ENCODE measurements around the gene NCAM1.

Gene NCAM1

GRCh38 chr11:113311536-113311935 lies 350.3 kb downstream of the NCAM1 start:
- H3K14ac ChIP-seq (ENCODE audit: low read length in 2 of 2) = no peak overlapping the region
- no peak overlapping the region for H3K4me3 ChIP-seq (ENCODE audit: insufficient read depth in 1 of 2, low read depth in 1 of 2, low read length in 2 of 2)
- H2AK5ac ChIP-seq (ENCODE audit: low read length, severe bottlenecking) = no peak overlapping the region
- H3K18ac ChIP-seq (ENCODE audit: low read depth in 1 of 2, low read length in 2 of 2) = no peak overlapping the region
- H3K79me1 ChIP-seq (replicated peaks; ENCODE audit: low read length, poor library complexity, severe bottlenecking) = peaks cover 3% of the 10 kb centered on the region
- peak overlapping the region in 1 of 2 experiments; percentile 10 for H2BK12ac ChIP-seq (ENCODE audit: low read length in 2 of 2)
- no peak overlapping the region for H2BK5ac ChIP-seq (ENCODE audit: low read depth, low read length, poor library complexity, severe bottlenecking)
- no peaks in the 10 kb centered on the region for H3K36me3 ChIP-seq (ENCODE audit: control insufficient read depth in 1 of 2, insufficient read depth in 2 of 2, low read depth in 1 of 2, low read length in 2 of 2)
- peaks cover 4 to 9% of the 10 kb centered on the region in 2 experiments for H3K27me3 ChIP-seq (ENCODE audit: control insufficient read depth in 1 of 2, insufficient read depth in 1 of 2, low read length in 2 of 2)
- no peak overlapping the region for H2AFZ ChIP-seq (ENCODE audit: low read depth, low read length)
- H2BK15ac ChIP-seq (ENCODE audit: low read depth, poor library complexity, severe bottlenecking) = no peak overlapping the region
- peak overlapping the region; percentile 36 for H3K4me2 ChIP-seq (ENCODE audit: low read length, poor library complexity, severe bottlenecking)
- peaks cover 6% of the 10 kb centered on the region for H3K4me1 ChIP-seq (ENCODE audit: control insufficient read depth, insufficient read depth, low read depth, low read length)
- H4K8ac ChIP-seq (ENCODE audit: low read length) = no peak overlapping the region
- no peak overlapping the region for H3K9ac ChIP-seq (ENCODE audit: low read length)
- no peak overlapping the region for H3K4ac ChIP-seq (ENCODE audit: low read depth in 1 of 2, low read length in 2 of 2)
- H3K9me3 ChIP-seq (ENCODE audit: control insufficient read depth, low read length) = no peaks in the 10 kb centered on the region
- no peak overlapping the region for H4K91ac ChIP-seq (ENCODE audit: low read length)
- no peak overlapping the region for H3K23ac ChIP-seq (ENCODE audit: low read length in 2 of 2)
- peak; percentile 22 for DNase-seq
- no peak overlapping the region for H2BK120ac ChIP-seq (ENCODE audit: low read depth, low read length)
- WGBS = 43% methylated on average over 1 of the region's 1 CpG
- peak overlapping the region; percentile 31 for H3K27ac ChIP-seq (ENCODE audit: low read length, poor library complexity, severe bottlenecking)

GRCh38 chr11:113313601-113314000 lies 352.4 kb downstream of the NCAM1 start:
- 85% methylated on average over 3 of the region's 3 CpGs for WGBS

GRCh38 chr11:113314065-113314388 lies 352.8 kb downstream of the NCAM1 start:
- Histone ChIP-seq H3K4me3 (ENCODE audit: insufficient read depth in 1 of 2, low read depth in 1 of 2, low read length in 2 of 2) (peak overlapping the region; percentile 50 to 84), H3K27ac (ENCODE audit: low read length, poor library complexity, severe bottlenecking) (no peak overlapping the region), H2AK5ac (ENCODE audit: low read length, severe bottlenecking) (no peak overlapping the region), H3K79me1 (replicated peaks; ENCODE audit: low read length, poor library complexity, severe bottlenecking) (peaks cover 12% of the 10 kb centered on the region), H3K23ac (ENCODE audit: low read length in 2 of 2) (no peak overlapping the region), H3K4me2 (ENCODE audit: low read length, poor library complexity, severe bottlenecking) (peak overlapping the region; percentile 80), H2BK120ac (ENCODE audit: low read depth, low read length) (no peak overlapping the region), H2AFZ (ENCODE audit: low read depth, low read length) (no peak overlapping the region), H3K36me3 (ENCODE audit: control insufficient read depth in 1 of 2, insufficient read depth in 2 of 2, low read depth in 1 of 2, low read length in 2 of 2) (peaks cover 0 to 23% of the 10 kb centered on the region in 2 experiments), H3K4me1 (ENCODE audit: control insufficient read depth, insufficient read depth, low read depth, low read length) (peaks cover 6% of the 10 kb centered on the region), H2BK15ac (ENCODE audit: low read depth, poor library complexity, severe bottlenecking) (no peak overlapping the region), H4K8ac (ENCODE audit: low read length) (no peak overlapping the region), H3K18ac (ENCODE audit: low read depth in 1 of 2, low read length in 2 of 2) (no peak overlapping the region), H2BK5ac (ENCODE audit: low read depth, low read length, poor library complexity, severe bottlenecking) (no peak overlapping the region), H3K9ac (ENCODE audit: low read length) (peak overlapping the region; percentile 68), H3K4ac (ENCODE audit: low read depth in 1 of 2, low read length in 2 of 2) (no peak overlapping the region), H3K14ac (ENCODE audit: low read length in 2 of 2) (no peak overlapping the region), H3K27me3 (ENCODE audit: control insufficient read depth in 1 of 2, insufficient read depth in 1 of 2, low read length in 2 of 2) (no peaks in the 10 kb centered on the region), H2BK12ac (ENCODE audit: low read length in 2 of 2) (no peak overlapping the region), H3K9me3 (ENCODE audit: control insufficient read depth, low read length) (no peaks in the 10 kb centered on the region), H4K91ac (ENCODE audit: low read length) (no peak overlapping the region)
- WGBS = 30% methylated on average over 9 of the region's 9 CpGs
- no peak for DNase-seq

More at GRCh38 chr11:113313601-113314000, 352.4 kb downstream of the NCAM1 start:
- Histone ChIP-seq H3K79me1 (replicated peaks; ENCODE audit: low read length, poor library complexity, severe bottlenecking) (peaks cover 12% of the 10 kb centered on the region), H2BK5ac (ENCODE audit: low read depth, low read length, poor library complexity, severe bottlenecking) (no peak overlapping the region), H2BK120ac (ENCODE audit: low read depth, low read length) (no peak overlapping the region), H3K27ac (ENCODE audit: low read length, poor library complexity, severe bottlenecking) (no peak overlapping the region), H3K4me2 (ENCODE audit: low read length, poor library complexity, severe bottlenecking) (no peak overlapping the region), H3K4ac (ENCODE audit: low read depth in 1 of 2, low read length in 2 of 2) (no peak overlapping the region), H2AFZ (ENCODE audit: low read depth, low read length) (no peak overlapping the region), H3K9me3 (ENCODE audit: control insufficient read depth, low read length) (no peaks in the 10 kb centered on the region), H2BK15ac (ENCODE audit: low read depth, poor library complexity, severe bottlenecking) (no peak overlapping the region), H2AK5ac (ENCODE audit: low read length, severe bottlenecking) (no peak overlapping the region), H3K4me1 (ENCODE audit: control insufficient read depth, insufficient read depth, low read depth, low read length) (peaks cover 6% of the 10 kb centered on the region), H3K23ac (ENCODE audit: low read length in 2 of 2) (no peak overlapping the region), H3K14ac (ENCODE audit: low read length in 2 of 2) (no peak overlapping the region), H3K18ac (ENCODE audit: low read depth in 1 of 2, low read length in 2 of 2) (no peak overlapping the region), H4K8ac (ENCODE audit: low read length) (no peak overlapping the region), H3K4me3 (ENCODE audit: insufficient read depth in 1 of 2, low read depth in 1 of 2, low read length in 2 of 2) (peak overlapping the region in 1 of 2 experiments; percentile 84), H3K27me3 (ENCODE audit: control insufficient read depth in 1 of 2, insufficient read depth in 1 of 2, low read length in 2 of 2) (peaks cover 0 to 1% of the 10 kb centered on the region in 2 experiments), H3K36me3 (ENCODE audit: control insufficient read depth in 1 of 2, insufficient read depth in 2 of 2, low read depth in 1 of 2, low read length in 2 of 2) (peaks cover 0 to 19% of the 10 kb centered on the region in 2 experiments), H4K91ac (ENCODE audit: low read length) (no peak overlapping the region), H3K9ac (ENCODE audit: low read length) (peak overlapping the region; percentile 68), H2BK12ac (ENCODE audit: low read length in 2 of 2) (no peak overlapping the region)
- DNase-seq = no peak

GRCh38 chr11:113314389-113315301 lies 353.4 kb downstream of the NCAM1 start, which contains the start of gene TTC12:
Gene TTC12 (plus strand): TSS chr11:113314583. CDS start chr11:113316258, 1,675 bp downstream.
- peak within 1 kb of the TSS; percentile 59 to 81 for H3K4ac ChIP-seq (ENCODE audit: low read depth in 1 of 2, low read length in 2 of 2)
- peak within 1 kb of the TSS; percentile 91 for H3K9ac ChIP-seq (ENCODE audit: low read length)
- peak within 1 kb of the TSS; percentile 92 for H2BK5ac ChIP-seq (ENCODE audit: low read depth, low read length, poor library complexity, severe bottlenecking)
- H2BK15ac ChIP-seq (ENCODE audit: low read depth, poor library complexity, severe bottlenecking) = peak within 1 kb of the TSS; percentile 21
- peak within 1 kb of the TSS in 1 of 2 experiments; percentile 21 for H2BK12ac ChIP-seq (ENCODE audit: low read length in 2 of 2)
- H4K91ac ChIP-seq (ENCODE audit: low read length) = peak within 1 kb of the TSS; percentile 92
- peaks cover 0 to 25% of the 10 kb centered on the region in 2 experiments for H3K36me3 ChIP-seq (ENCODE audit: control insufficient read depth in 1 of 2, insufficient read depth in 2 of 2, low read depth in 1 of 2, low read length in 2 of 2)
- H4K8ac ChIP-seq (ENCODE audit: low read length) = peak within 1 kb of the TSS; percentile 71
- DNase-seq = peak; percentile 94
- peaks cover 6% of the 10 kb centered on the region for H3K4me1 ChIP-seq (ENCODE audit: control insufficient read depth, insufficient read depth, low read depth, low read length)
- H3K27me3 ChIP-seq (ENCODE audit: control insufficient read depth in 1 of 2, insufficient read depth in 1 of 2, low read length in 2 of 2) = no peaks in the 10 kb centered on the region
- peak within 1 kb of the TSS; percentile 80 for H3K4me2 ChIP-seq (ENCODE audit: low read length, poor library complexity, severe bottlenecking)
- H3K23ac ChIP-seq (ENCODE audit: low read length in 2 of 2) = no peak within 1 kb of the TSS
- peak within 1 kb of the TSS in 1 of 2 experiments; percentile 94 for H3K14ac ChIP-seq (ENCODE audit: low read length in 2 of 2)
- no peak within 1 kb of the TSS for H2BK120ac ChIP-seq (ENCODE audit: low read depth, low read length)
- peak within 1 kb of the TSS; percentile 94 to 97 for H3K18ac ChIP-seq (ENCODE audit: low read depth in 1 of 2, low read length in 2 of 2)
- peaks cover 12% of the 10 kb centered on the region for H3K79me1 ChIP-seq (replicated peaks; ENCODE audit: low read length, poor library complexity, severe bottlenecking)
- H3K4me3 ChIP-seq (ENCODE audit: insufficient read depth in 1 of 2, low read depth in 1 of 2, low read length in 2 of 2) = peak within 1 kb of the TSS; percentile 84 to 89
- H2AFZ ChIP-seq (ENCODE audit: low read depth, low read length) = peak within 1 kb of the TSS; percentile 65
- peak within 1 kb of the TSS; percentile 78 for H3K27ac ChIP-seq (ENCODE audit: low read length, poor library complexity, severe bottlenecking)
- no peak within 1 kb of the TSS for H2AK5ac ChIP-seq (ENCODE audit: low read length, severe bottlenecking)
- no peaks in the 10 kb centered on the region for H3K9me3 ChIP-seq (ENCODE audit: control insufficient read depth, low read length)
- WGBS = 1% methylated on average over 56 of the region's 64 CpGs

All from mesenchymal stem cell (in vitro differentiated cells and primary cell).